ENCODE measurements around the gene C16orf92. TPM values are rescaled to one million over a fixed set of nuclear protein-coding genes. Genes with fewer than 3 reads are reported as not detected.

C16orf92 gene
- total RNA-seq, 4 donors from 2014 or later, result not detected

GRCh38 chr16:29989111-29989858, 33.7 kb upstream of the C16orf92 start:
- TF ChIP-seq POLR2A (IDR thresholded peaks at IDR 0.05) (no peak), CTCF (IDR thresholded peaks at IDR 0.05) (no peak)
- DNase-seq, result no peak
- Histone ChIP-seq H3K27ac (no peak overlapping the region), H3K4me3 (replicated peaks in 1 of 3) (no peak overlapping the region), H3K27me3 (no peaks in the 10 kb centered on the region), H3K4me1 (no peaks in the 10 kb centered on the region), H3K9me3 (no peaks in the 10 kb centered on the region), H3K36me3 (peaks cover 56 to 60% of the 10 kb centered on the region in 2 donors)
- WGBS, 2 donors, result 83 to 87% methylated on average over 23 of the region's 23 CpGs
- intact Hi-C loops (cut with DNase I), result no loop called here

GRCh38 chr16:29990034-29990433, 33.0 kb upstream of the C16orf92 start:
- no peak for DNase-seq
- no peak overlapping the region for H3K27ac ChIP-seq
- intact Hi-C loops (cut with DNase I), result no loop called here
- peaks cover 7% of the 10 kb centered on the region in 2 donors for H3K4me1 ChIP-seq
- H3K27me3 ChIP-seq, result no peaks in the 10 kb centered on the region
- H3K4me3 ChIP-seq (replicated peaks in 1 of 3), result no peak overlapping the region
- WGBS, 2 donors, result 95 to 96% methylated on average over 2 of the region's 2 CpGs
- no peaks in the 10 kb centered on the region for H3K9me3 ChIP-seq
- TF ChIP-seq POLR2A (IDR thresholded peaks at IDR 0.05), result no peak
- no peak for TF ChIP-seq CTCF (IDR thresholded peaks at IDR 0.05)
- peaks cover 50 to 52% of the 10 kb centered on the region in 2 donors for H3K36me3 ChIP-seq

GRCh38 chr16:29990883-29991570, 32.0 kb upstream of the C16orf92 start:
- H3K36me3 ChIP-seq, result peaks cover 40 to 42% of the 10 kb centered on the region in 2 donors
- intact Hi-C loops (cut with DNase I), result no loop called here
- no peaks in the 10 kb centered on the region for H3K9me3 ChIP-seq
- no peaks in the 10 kb centered on the region for H3K27me3 ChIP-seq
- DNase-seq, result no peak
- no peak overlapping the region for H3K4me3 ChIP-seq (replicated peaks in 1 of 3)
- peaks cover 7 to 10% of the 10 kb centered on the region in 2 donors for H3K4me1 ChIP-seq
- TF ChIP-seq POLR2A (IDR thresholded peaks at IDR 0.05) (no peak), CTCF (IDR thresholded peaks at IDR 0.05) (no peak)
- H3K27ac ChIP-seq, result no peak overlapping the region
- 91 to 93% methylated on average over 8 to 27 of the region's 35 CpGs for whole genome bisulfite sequencing, 2 donors

- no peak for DNase-seq
- 78 to 92% methylated on average over 5 of the region's 5 CpGs for WGBS, 2 donors
- Histone ChIP-seq H3K9me3 (no peaks in the 10 kb centered on the region), H3K27me3 (no peaks in the 10 kb centered on the region), H3K4me1 (peaks cover 8 to 10% of the 10 kb centered on the region in 2 donors), H3K36me3 (peaks cover 35 to 37% of the 10 kb centered on the region in 2 donors), H3K27ac (no peak overlapping the region), H3K4me3 (replicated peaks in 1 of 3) (no peak overlapping the region)
- intact Hi-C loops (cut with DNase I), result no loop called here
- TF ChIP-seq POLR2A (IDR thresholded peaks at IDR 0.05) (no peak), CTCF (IDR thresholded peaks at IDR 0.05) (no peak)
Observed at GRCh38 chr16:29991571-29991904, 31.5 kb upstream of the C16orf92 start.

- DNase-seq, result no peak
- intact Hi-C loops (cut with DNase I), result no loop called here
- 54 to 70% methylated on average over 7 of the region's 7 CpGs for WGBS, 2 donors
- no peaks in the 10 kb centered on the region for H3K27me3 ChIP-seq
- no peak overlapping the region for H3K27ac ChIP-seq
- H3K9me3 ChIP-seq, result no peaks in the 10 kb centered on the region
- TF ChIP-seq CTCF (IDR thresholded peaks at IDR 0.05) (no peak), POLR2A (IDR thresholded peaks at IDR 0.05) (no peak)
- no peak overlapping the region for H3K4me3 ChIP-seq (replicated peaks in 1 of 3)
- peaks cover 13 to 15% of the 10 kb centered on the region in 2 donors for H3K4me1 ChIP-seq
- peaks cover 26 to 28% of the 10 kb centered on the region in 2 donors for H3K36me3 ChIP-seq
Observed at GRCh38 chr16:29992344-29992967, 30.5 kb upstream of the C16orf92 start.
